H9 (cell line): ENCODE data around the gene ATAD3C. TPM values are rescaled to one million over a fixed set of nuclear protein-coding genes. Genes with fewer than 3 reads are reported as not detected.
A peak's percentile ranks its signal among the peaks of the same experiment; 100 is the strongest.

Experiments
- DNase-seq: peaks from one replicate; pipeline ENCODE4 v3.0.0-alpha.2; 2017
- H2AFZ ChIP-seq: one replicate; pipeline ENCODE4 v1.6.1; 2013; ENCODE audit warnings: mild to moderate bottlenecking, low read length, control low read depth, moderate library complexity
- H2AK5ac ChIP-seq: 2 replicates; pipeline ENCODE4 v1.6.1; 2013; ENCODE audit warnings: low read length, control low read depth, mixed read lengths; ENCODE audit not compliant: insufficient read length
- H2BK120ac ChIP-seq: one replicate; pipeline ENCODE4 v1.6.1; 2013; ENCODE audit warnings: low read depth, mild to moderate bottlenecking, low read length, control low read depth, inconsistent platforms; ENCODE audit not compliant: poor library complexity, severe bottlenecking
- H2BK12ac ChIP-seq: 2 replicates; pipeline ENCODE4 v1.6.1; 2013; ENCODE audit warnings: low read length, control low read depth, mixed read lengths, low read depth; ENCODE audit not compliant: insufficient read length
- H2BK15ac ChIP-seq: 2 replicates; pipeline ENCODE4 v1.6.1; 2013; ENCODE audit warnings: low read depth, low read length, control low read depth
- H2BK20ac ChIP-seq: one replicate; pipeline ENCODE4 v1.6.1; 2013; ENCODE audit warnings: low read depth, mild to moderate bottlenecking, low read length, control low read depth, inconsistent platforms; ENCODE audit not compliant: poor library complexity, severe bottlenecking
- H2BK5ac ChIP-seq: 2 replicates; pipeline ENCODE4 v1.6.1; 2013; ENCODE audit warnings: low read length, control low read depth, mixed read lengths; ENCODE audit not compliant: insufficient read length
- H3K14ac ChIP-seq: 2 replicates; pipeline ENCODE4 v1.6.1; 2013; ENCODE audit warnings: low read length, control low read depth; ENCODE audit not compliant: insufficient read depth
- H3K18ac ChIP-seq: 2 replicates; pipeline ENCODE4 v1.6.1; 2013; ENCODE audit warnings: low read depth, mild to moderate bottlenecking, mixed read lengths, low read length, control low read depth; ENCODE audit not compliant: insufficient read length
- H3K23ac ChIP-seq: 2 replicates; pipeline ENCODE4 v1.6.1; 2013; ENCODE audit warnings: low read length, control low read depth, mixed read lengths, low read depth; ENCODE audit not compliant: insufficient read length
- H3K23me2 ChIP-seq: 2 replicates; pipeline ENCODE4 v1.6.1; 2013; ENCODE audit warnings: low read depth, mild to moderate bottlenecking, mixed read lengths, low read length, control low read depth; ENCODE audit not compliant: insufficient read length, poor library complexity, severe bottlenecking
- H3K27ac ChIP-seq: 2 replicates; pipeline ENCODE4 v1.5.1; 2013; ENCODE audit warnings: low read length, control low read depth, mixed read lengths, low read depth; ENCODE audit not compliant: insufficient read length
- H3K27me3 ChIP-seq: 2 replicates; pipeline ENCODE4 v1.6.1; 2013; ENCODE audit warnings: low read length, control low read depth, inconsistent platforms; ENCODE audit not compliant: insufficient read depth
- H3K4ac ChIP-seq: 2 replicates; pipeline ENCODE4 v1.6.1; 2013; ENCODE audit warnings: low read depth, mild to moderate bottlenecking, control low read depth, inconsistent platforms, low read length, moderate library complexity
- H3K4me1 ChIP-seq: 2 replicates; pipeline ENCODE4 v1.6.1; 2013; ENCODE audit warnings: low read length, control low read depth, inconsistent platforms; ENCODE audit not compliant: insufficient read depth
- H3K4me2 ChIP-seq: 2 replicates; pipeline ENCODE4 v1.6.1; 2013; ENCODE audit warnings: low read length, control low read depth, mixed read lengths; ENCODE audit not compliant: insufficient read length, insufficient read depth
- H3K56ac ChIP-seq: 2 replicates; pipeline ENCODE4 v1.6.1; 2013; ENCODE audit warnings: low read depth, mild to moderate bottlenecking, mixed read lengths, low read length, control low read depth; ENCODE audit not compliant: insufficient read length
- H3K79me1 ChIP-seq: 2 replicates; pipeline ENCODE4 v1.6.1; 2013; ENCODE audit warnings: low read depth, mild to moderate bottlenecking, moderate library complexity, low read length, control low read depth, inconsistent platforms; ENCODE audit not compliant: insufficient read depth, poor library complexity, severe bottlenecking
- H3K79me2 ChIP-seq: 2 replicates; pipeline ENCODE4 v1.6.1; 2013; ENCODE audit warnings: low read length, control low read depth, inconsistent platforms; ENCODE audit not compliant: insufficient read depth
- H3K9ac ChIP-seq: 2 replicates; pipeline ENCODE4 v1.6.1; 2013; ENCODE audit warnings: low read length, control low read depth, mixed read lengths; ENCODE audit not compliant: insufficient read length; ENCODE audit errors: extremely low read depth
- H3K9me3 ChIP-seq: one replicate; pipeline ENCODE4 v1.6.1; 2013; ENCODE audit warnings: low read depth, low read length, inconsistent platforms; ENCODE audit not compliant: control insufficient read depth
- H3T11ph ChIP-seq: one replicate; pipeline ENCODE4 v1.6.1; 2013; ENCODE audit warnings: mild to moderate bottlenecking, low read length, control low read depth, inconsistent platforms
- H4K20me1 ChIP-seq: one replicate; pipeline ENCODE4 v1.6.1; 2013; ENCODE audit not compliant: control insufficient read depth, insufficient read length, insufficient read depth
- H4K5ac ChIP-seq: 2 replicates; pipeline ENCODE4 v1.6.1; 2013; ENCODE audit warnings: low read depth, mild to moderate bottlenecking, mixed read lengths, low read length, control low read depth; ENCODE audit not compliant: insufficient read length
- H4K8ac ChIP-seq: replicated peaks from 2 replicates; pipeline ENCODE4 v1.6.1; 2013; ENCODE audit warnings: low read length, control low read depth, mixed read lengths, low read depth; ENCODE audit not compliant: insufficient read length
- H4K91ac ChIP-seq: 2 replicates; pipeline ENCODE4 v1.6.1; 2013; ENCODE audit warnings: low read depth, mild to moderate bottlenecking, moderate library complexity, mixed read lengths, low read length, control low read depth; ENCODE audit not compliant: insufficient read length
- H3K27ac Mint-ChIP-seq, 3 experiments: 2 replicates in 2 of 3; 3 replicates in 1 of 3; pipeline ENCODE4 v1.8.0; 2020 to 2021; ENCODE audit warnings: mixed read lengths in 3 of 3, mild to moderate bottlenecking in 1 of 3, moderate library complexity in 1 of 3
- H3K27me3 Mint-ChIP-seq: 2 replicates; pipeline ENCODE4 v1.8.0; 2021; ENCODE audit warnings: low read depth, mild to moderate bottlenecking, moderate library complexity, mixed read lengths
- H3K36me3 Mint-ChIP-seq, 3 experiments: 2 replicates in 2 of 3; 3 replicates in 1 of 3; pipeline ENCODE4 v1.8.0; 2020 to 2021; ENCODE audit warnings: low read depth in 3 of 3, mixed read lengths in 3 of 3; ENCODE audit not compliant: insufficient read depth in 1 of 3
- H3K4me1 Mint-ChIP-seq, 2 experiments: 2 replicates each; pipeline ENCODE4 v1.8.0; 2020; ENCODE audit warnings: mixed read lengths in 2 of 2
- H3K4me3 Mint-ChIP-seq, 2 experiments: 2 replicates in 1 of 2; 3 replicates in 1 of 2; pipeline ENCODE4 v1.8.0; 2020 to 2021; ENCODE audit warnings: mild to moderate bottlenecking in 2 of 2, mixed read lengths in 2 of 2, moderate library complexity in 1 of 2
- H3K9me3 Mint-ChIP-seq, 2 experiments: 2 replicates in 1 of 2; 3 replicates in 1 of 2; pipeline ENCODE4 v1.8.0; 2020; ENCODE audit warnings: mild to moderate bottlenecking in 2 of 2, mixed read lengths in 2 of 2, moderate library complexity in 1 of 2
- WGBS: extraction: QIAGEN DNeasy Blood & Tissue Kit; methylation state at CpG from one replicate; pipeline ENCODE4 v1.1.7; 2013; ENCODE audit warnings: missing lambda C conversion rate, low lambda C conversion rate, mixed read lengths; ENCODE audit not compliant: insufficient read length; ENCODE audit errors: extremely low coverage; 5-methylcytosine and 5-hydroxymethylcytosine counted together
- total RNA-seq: library from RNA; stranded (reverse); gene quantifications from 2 replicates; pipeline ENCODE4 v1.2.1, GENCODE V29; 2021
- TF ChIP-seq, protein P1 (sequence below): fragments of 200-600 bp; sonication (generic); conservative IDR thresholded peaks from 3 replicates; pipeline ENCODE4 v1.8.0; 2021; ENCODE audit warnings: antibody characterized with exemption, mild to moderate bottlenecking

The ATAD3C gene
- total RNA-seq, 1 experiment from 2014 or later = 7.7 TPM

DNA sequence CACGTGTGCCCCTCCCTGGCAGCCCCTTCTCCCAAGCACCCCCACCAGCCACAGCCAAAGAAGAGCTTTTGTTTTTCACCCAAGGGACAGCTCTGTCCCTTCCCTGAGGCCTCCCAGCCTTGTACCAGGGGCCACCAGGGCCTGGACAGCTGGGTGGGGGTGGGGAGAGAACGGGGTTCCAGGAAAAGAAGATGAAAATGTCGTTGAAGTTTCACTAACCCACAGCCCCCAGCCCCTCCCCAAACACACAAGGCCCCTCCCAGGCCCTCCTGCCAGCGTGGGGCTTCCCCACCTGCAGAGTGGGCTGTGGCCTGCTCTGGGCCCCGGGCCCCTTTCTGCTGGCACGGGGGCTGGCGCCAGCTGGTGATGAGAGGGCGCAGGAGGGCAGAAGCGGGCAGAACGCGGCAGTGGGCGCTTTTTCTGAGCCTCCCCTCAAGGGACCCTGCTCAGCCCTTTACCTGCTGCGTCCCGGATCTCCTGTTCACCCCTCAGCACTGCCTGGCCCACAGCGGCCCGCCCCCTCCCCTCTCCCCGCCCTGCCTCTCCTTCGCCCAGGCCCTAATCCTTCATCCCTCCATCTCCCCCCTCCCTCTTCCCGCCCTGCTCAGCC is 22.9 kb upstream of the ATAD3C start:
- Histone ChIP-seq H3K23ac (no peak overlapping the region), H4K5ac (no peak overlapping the region), H3K27ac (no peak overlapping the region), H3T11ph (no peak overlapping the region), H4K8ac (no peak overlapping the region), H2BK12ac (no peak overlapping the region), H3K4me1 (peaks cover 7% of the 10 kb centered on the region; the same call in 1 of the 2 replicates), H3K27me3 (no peaks in the 10 kb centered on the region), H3K18ac (no peak overlapping the region), H3K79me2 (no peaks in the 10 kb centered on the region), H2AK5ac (no peak overlapping the region), H4K91ac (no peak overlapping the region), H3K4me2 (no peak overlapping the region), H3K14ac (no peak overlapping the region), H2AFZ (no peak overlapping the region), H3K56ac (no peak overlapping the region), H3K9me3 (no peaks in the 10 kb centered on the region), H2BK5ac (no peak overlapping the region), H3K79me1 (no peaks in the 10 kb centered on the region), H2BK15ac (no peak overlapping the region), H4K20me1 (no peaks in the 10 kb centered on the region), H3K9ac (no peak overlapping the region), H3K23me2 (peaks cover 3% of the 10 kb centered on the region), H2BK20ac (no peak overlapping the region), H2BK120ac (no peak overlapping the region), H3K4ac (no peak overlapping the region)
- Mint-ChIP-seq H3K4me3 (peak overlapping the region in 1 of 2 experiments; percentile 66; a peak in 2 of 5 replicates), H3K9me3 (peaks cover 3 to 4% of the 10 kb centered on the region in 2 experiments; a peak in 4 of 5 replicates), H3K36me3 (peaks cover 3 to 5% (median 4%) of the 10 kb centered on the region in 3 experiments; a peak in 6 of 7 replicates), H3K27me3 (no peaks in the 10 kb centered on the region), H3K27ac (0 out of 7 replicates have a peak overlapping the region, but pooled peaks of 1 of the 3 experiments have one; percentile 29), H3K4me1 (peaks cover 33 to 51% of the 10 kb centered on the region in 2 experiments)
- no CpG with 5 or more reads among the region's 19 CpGs for WGBS
- TF ChIP-seq, protein P1, sequence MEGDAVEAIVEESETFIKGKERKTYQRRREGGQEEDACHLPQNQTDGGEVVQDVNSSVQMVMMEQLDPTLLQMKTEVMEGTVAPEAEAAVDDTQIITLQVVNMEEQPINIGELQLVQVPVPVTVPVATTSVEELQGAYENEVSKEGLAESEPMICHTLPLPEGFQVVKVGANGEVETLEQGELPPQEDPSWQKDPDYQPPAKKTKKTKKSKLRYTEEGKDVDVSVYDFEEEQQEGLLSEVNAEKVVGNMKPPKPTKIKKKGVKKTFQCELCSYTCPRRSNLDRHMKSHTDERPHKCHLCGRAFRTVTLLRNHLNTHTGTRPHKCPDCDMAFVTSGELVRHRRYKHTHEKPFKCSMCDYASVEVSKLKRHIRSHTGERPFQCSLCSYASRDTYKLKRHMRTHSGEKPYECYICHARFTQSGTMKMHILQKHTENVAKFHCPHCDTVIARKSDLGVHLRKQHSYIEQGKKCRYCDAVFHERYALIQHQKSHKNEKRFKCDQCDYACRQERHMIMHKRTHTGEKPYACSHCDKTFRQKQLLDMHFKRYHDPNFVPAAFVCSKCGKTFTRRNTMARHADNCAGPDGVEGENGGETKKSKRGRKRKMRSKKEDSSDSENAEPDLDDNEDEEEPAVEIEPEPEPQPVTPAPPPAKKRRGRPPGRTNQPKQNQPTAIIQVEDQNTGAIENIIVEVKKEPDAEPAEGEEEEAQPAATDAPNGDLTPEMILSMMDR = no peak
- DNase-seq = peak; percentile 49
